Measurements from ENCODE around the gene ZNF385B.

DNA sequence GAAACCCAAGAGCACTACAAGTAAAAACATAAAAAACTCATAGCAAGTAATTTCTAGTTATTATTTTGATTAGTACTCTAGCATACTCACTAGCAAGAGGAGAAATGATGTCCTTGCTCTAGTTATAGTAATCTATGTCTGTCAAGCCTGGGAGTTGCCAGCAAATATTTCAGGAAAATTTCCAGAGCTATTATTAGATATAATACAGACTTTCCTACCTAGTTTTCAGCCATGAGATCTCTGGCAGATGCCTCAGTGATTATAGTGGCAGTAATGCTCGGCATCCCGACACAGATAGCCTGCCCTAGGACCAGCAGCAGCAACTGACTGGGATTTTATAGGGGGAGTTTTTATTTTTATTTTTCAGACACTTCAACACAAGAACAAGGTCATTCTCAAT is 224.4 kb downstream of the ZNF385B start:
- TF ChIP-seq RAD21 (IDR thresholded peaks at IDR 0.05), result no peak
- TF ChIP-seq, protein P1, sequence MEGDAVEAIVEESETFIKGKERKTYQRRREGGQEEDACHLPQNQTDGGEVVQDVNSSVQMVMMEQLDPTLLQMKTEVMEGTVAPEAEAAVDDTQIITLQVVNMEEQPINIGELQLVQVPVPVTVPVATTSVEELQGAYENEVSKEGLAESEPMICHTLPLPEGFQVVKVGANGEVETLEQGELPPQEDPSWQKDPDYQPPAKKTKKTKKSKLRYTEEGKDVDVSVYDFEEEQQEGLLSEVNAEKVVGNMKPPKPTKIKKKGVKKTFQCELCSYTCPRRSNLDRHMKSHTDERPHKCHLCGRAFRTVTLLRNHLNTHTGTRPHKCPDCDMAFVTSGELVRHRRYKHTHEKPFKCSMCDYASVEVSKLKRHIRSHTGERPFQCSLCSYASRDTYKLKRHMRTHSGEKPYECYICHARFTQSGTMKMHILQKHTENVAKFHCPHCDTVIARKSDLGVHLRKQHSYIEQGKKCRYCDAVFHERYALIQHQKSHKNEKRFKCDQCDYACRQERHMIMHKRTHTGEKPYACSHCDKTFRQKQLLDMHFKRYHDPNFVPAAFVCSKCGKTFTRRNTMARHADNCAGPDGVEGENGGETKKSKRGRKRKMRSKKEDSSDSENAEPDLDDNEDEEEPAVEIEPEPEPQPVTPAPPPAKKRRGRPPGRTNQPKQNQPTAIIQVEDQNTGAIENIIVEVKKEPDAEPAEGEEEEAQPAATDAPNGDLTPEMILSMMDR (IDR thresholded peaks at IDR 0.05; ENCODE audit: low read depth, low read length, missing input control), result no peak
- no peak for TF ChIP-seq ZBTB33 (IDR thresholded peaks at IDR 0.05)
- no peak for TF ChIP-seq SP1 (IDR thresholded peaks at IDR 0.05)
- no peak for TF ChIP-seq YY1 (IDR thresholded peaks at IDR 0.05)
- no peak for TF ChIP-seq MAX (IDR thresholded peaks at IDR 0.05)
